HG03469 (cell line): ENCODE measurements around the gene SMIM45.

ENCODE experiments used
- ATAC-seq: cut with Tn5 transposase; IDR thresholded peaks from one replicate; pipeline ENCODE4 v1.9.1; 2021; ENCODE audit warnings: mild to moderate bottlenecking, moderate library complexity, moderate number of reproducible peaks; ENCODE audit not compliant: unreplicated experiment

Gene SMIM45

DNA sequence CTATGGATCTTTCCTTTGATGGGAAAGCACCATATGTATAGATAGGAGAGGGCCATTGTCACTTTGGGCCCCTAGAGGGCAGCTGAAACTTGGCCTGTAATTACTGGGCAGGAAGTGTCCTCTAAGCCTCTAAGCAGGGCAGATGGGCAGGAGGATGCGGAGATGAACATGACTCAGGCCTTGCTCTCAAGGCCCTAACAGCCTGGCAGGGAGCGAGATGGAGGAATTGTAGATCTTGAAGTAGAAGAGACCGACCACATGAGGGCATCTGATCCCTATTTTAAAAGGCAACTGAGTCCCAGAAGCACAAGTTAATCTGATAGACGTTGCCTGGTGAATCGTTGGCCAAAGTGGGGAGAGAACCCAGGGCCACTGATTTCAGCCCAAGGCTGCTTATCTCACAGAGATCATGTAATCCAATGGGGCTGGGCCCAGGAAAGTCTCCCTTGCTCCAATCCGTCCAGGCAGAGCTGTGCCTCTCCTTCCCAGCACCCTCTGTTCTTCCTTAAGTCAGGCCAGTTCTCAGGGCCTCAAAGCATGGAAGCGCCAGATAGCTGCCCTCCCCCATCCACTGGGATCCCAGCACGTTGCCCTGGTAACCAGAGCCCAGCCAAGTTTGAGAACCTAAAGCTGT lies 14.8 kb downstream of the SMIM45 start:
- ATAC-seq, result no peak

DNA sequence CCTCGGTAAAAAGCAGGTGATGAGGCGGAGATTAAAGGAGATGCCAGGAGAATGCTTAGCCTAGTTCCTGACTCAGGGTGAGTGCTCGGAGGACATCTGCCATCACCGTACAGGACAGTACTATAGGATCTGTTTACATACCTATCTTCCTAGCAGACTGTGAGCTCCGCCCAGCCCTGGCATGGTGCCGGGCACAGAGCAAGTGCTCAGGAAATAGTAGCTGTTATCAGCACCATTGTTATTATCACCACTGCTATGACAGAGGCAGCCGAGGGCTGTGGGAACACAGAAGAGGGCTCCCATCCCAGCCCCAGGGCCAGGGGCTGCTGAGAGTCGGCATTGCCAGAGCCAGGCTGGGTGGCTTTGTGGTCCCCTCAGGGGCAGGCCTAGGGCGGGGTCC lies 16.7 kb downstream of the SMIM45 start:
- no peak for ATAC-seq

DNA sequence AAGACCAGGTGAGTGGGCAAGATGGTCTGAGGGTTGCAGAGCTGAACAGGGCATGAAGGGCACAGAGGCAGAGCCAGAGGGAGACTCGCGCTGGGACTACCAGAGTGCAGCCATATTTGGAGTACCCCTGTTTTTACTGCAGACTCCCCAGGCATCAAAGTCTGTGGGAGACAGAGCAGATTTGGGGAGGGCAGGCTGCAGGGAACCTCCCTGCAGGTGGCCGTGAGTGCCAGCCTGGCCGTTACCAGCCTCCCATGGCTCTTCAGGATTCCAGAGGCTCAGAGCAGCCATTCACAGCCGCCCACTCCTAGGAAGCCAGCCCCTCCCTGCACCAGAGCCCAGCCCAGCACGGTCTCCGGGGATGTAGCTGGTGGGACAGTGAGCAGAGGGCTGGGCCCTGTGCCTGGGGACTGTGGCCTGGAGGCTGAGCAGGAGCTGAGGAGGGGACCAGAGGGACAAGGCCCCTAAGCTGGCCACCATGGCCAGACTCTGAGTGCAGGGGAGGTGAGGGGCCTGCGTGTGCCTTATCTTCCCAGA lies 17.2 kb downstream of the SMIM45 start, which contains the start of gene SEPTIN3:
TSS of gene SEPTIN3 (plus strand) at position 334 of the 537 bp plus-strand sequence. CDS start 2,050 bp downstream, outside the sequence.
- no peak for ATAC-seq

DNA sequence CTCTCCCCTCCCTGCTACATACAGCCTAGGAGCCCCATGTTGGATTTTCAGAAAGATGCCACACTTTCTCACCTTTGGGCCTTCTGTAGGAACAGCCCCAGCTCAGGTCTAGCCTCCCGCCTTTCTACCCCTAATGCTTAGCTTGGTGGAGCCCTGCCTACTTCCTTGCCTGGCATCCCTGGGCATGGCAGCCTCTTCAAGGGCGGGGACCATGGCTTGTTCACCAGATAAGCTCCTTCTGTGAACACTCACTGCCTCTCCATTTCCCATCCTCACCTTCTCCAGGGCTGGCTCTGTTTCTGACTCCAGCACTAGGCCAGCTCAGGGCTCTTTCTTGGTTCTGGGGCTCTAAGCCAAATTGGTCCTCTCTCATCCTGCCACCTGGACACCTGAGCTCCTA lies 18.7 kb downstream of the SMIM45 start:
- no peak for ATAC-seq

DNA sequence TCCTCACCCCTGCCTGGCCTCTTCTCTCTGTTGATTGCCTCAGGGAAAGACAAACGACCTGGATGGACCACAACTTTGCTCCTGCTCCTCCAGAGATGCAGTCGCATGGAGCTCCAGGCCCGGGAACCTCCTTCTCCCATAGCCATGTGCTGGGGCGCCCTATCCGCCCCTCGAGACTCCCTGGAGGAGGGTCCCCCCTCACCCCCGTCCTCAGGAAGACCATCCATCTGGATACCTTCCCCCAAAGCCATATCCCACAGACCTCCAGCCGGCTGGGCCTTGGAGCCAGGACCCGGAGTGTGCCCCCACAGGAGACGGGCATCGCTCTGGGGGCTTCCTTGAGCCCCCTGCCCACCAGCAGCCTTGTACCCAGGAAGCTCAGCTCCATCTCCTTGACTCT lies 19.5 kb downstream of the SMIM45 start:
- no peak for ATAC-seq

DNA sequence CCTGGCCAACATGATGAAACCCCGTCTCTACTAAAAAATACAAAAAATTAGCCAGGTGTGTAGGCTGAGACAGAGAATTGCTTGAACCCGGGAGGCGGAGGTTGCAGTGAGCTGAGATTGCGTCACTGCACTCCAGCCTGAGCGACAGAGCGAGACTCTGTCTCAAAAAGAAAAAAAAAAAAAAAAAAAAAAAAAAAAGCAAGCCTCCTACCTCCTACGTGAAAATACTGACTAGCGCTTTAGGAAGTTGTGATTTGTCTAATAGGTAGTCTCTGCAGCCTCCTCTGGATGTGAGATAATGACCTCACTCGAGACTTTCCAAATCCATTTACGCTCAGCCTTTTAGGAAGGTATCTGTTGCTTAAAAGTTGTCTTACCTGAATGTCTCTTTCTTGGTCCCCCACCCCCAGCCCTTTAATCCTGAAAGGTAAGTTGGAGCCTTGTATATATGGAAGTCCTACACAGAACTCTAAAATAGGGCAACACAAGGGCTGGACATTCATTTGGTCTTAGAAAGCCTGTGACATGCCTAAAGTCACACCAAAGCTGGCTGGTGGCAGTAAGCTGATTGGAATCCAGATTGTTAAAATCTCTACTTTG lies 22.8 kb downstream of the SMIM45 start:
- ATAC-seq, result no peak

DNA sequence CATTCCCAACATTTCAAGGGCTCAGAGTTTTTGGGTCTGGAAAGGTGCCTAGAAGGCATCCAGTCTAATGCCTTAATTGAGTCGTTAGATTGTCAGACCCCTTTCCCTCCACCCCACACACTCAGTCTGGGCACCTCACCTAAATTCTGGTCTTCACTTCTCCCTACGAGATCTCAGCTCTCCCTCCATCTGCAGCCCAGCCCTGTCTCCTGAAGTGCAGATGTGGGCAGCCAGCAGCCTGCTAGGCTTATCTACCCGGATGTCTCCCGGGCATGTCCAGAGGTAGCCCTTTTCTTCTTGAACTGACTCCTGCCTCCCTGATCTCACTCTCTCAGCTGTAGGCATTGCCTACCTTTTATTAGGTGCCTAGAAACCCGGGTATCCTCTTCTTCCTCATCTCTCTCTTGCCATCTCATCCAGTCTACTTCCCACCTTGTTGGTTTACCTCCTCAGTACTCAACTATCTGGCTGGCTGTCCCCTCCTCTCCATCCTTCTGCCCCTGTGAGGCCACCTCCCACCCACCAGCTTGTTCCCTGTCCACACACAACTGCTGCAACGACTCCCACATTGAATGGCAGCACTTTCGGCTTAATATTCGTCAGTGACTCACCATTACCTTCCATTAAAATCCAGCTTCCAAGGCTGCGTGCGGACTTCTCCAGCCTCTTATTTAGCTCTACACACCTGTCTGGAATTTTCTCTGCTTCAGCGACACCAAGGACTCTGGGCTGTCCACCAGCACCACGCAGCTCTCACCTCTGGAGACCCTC lies 23.5 kb downstream of the SMIM45 start:
- no peak for ATAC-seq

DNA sequence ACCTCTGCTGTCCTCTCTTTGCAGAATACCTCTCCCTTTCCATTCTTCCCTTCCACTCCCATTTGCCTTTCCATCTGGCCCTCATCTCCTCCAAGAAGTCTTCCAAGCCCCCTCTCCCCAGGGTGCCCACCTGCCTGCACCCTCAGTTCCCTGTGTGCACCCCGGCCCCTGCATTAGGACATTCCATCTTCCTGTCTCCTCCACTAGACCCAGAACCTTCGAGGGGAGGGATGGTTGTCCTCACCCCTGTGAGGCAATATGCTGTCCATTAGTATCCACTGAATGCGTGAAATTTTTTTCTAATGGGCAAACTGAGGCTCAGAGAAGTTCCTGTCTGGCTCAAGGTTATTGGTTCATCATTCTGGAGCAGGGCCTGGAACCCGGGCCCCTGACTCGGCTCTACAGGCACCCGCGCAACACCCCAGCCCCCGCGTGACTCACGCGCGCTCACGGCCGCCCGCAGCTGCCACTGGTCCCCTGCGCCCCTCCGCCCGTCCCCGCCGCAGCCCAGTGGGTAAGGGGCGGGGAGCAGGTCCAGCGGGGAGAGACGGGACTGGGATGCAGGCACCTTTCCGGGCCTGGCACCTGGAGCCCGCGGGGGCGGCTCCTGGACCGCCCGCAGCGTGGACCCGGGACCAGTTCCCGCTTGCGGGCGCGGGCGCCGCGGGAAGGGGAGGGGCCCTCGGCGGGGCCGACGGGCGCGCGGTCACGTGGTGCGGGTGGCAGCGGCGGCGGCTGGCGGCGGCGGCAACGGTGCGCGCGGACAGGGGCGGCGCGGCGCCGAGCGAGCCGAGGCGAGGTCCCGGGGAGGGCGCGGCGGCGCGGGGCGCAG lies 24.3 kb downstream of the SMIM45 start:
- ATAC-seq, result no peak

DNA sequence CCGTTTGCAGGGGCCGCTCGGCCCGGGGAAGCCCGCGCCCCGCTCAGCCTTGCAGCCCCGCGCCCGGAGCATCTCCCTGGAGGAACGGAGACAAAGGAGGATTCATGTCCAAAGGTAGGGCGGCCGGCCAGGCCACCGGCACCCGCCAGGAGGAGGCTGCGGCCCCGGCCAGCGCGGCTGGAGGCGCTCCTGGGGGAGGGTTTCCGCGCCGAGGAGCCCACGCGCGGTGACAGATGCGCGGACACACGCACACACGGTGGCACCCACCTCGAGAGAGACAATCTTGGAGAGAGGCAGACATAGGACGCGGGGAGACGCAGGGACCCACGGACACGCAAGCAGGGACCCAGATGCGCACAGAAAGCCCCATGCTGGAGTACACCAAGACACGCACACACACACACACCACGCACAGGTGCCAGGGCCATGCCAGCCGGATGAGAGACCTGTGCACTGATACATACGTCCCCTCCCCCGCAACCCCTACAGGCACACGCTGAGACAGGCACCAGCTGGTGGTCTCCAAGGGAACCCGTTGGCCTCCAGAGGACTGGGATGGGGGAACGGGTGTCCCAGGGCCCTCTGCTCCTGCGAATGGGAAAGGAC lies 25.1 kb downstream of the SMIM45 start:
- no peak for ATAC-seq

DNA sequence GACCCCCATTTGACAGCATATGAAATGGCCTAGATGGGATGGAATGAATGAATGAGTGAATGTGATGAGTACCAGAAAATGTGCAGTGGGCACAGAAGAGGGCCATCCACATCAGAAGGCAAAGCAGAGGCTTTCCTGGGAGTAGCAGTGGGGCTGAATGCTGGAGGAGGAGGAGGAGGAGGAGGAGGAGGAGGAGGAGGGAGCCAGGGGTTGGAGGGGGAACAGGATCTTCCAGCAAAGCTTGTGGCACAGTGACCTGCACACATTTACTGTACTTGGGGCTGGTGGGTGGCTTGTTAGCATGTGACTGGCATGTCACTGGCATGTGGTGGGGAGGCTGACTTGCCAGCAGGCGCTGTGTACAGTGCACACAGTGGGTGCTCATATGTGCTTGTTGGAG lies 26.8 kb downstream of the SMIM45 start:
- ATAC-seq, result no peak

DNA sequence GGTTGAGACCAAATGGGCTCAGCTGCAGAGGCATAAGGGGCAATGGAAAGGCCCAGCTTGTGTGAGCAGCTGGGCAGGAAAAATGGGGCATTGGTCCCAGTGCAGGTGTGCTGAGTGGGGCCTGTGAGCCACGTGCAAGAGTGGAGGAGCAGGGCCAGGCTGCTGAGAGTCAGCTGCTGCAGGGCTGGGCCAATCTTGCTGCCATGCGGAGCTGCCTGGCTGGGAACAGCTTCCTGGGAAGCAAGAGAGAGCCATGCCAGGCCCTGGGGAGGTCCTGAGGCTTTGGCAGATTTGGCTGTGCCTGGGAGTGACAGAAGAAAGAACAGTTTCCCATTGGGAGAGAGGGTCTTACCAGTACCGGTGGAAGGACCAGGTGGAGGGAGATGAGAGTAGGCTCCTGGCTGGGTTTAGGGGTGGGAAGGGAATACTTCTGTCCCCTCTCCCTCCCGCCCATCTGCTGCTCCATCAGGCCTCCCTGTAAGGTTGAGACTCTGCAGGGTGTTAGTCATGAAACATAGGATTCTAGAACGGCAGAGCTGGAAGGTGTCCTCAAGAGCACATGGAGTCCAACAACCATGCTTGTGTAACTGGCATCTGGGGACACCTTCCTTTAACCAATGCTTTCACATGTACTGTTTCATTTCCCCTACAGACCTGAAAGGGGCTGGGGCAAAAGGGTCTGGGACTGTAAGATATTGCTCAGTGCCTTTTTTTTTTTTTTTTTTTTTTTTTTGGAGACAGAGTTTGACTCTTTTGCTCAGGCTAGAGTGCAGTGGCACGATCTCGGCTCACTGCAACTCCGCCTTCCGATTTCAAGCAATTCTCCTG lies 27.7 kb downstream of the SMIM45 start:
- ATAC-seq, result no peak

DNA sequence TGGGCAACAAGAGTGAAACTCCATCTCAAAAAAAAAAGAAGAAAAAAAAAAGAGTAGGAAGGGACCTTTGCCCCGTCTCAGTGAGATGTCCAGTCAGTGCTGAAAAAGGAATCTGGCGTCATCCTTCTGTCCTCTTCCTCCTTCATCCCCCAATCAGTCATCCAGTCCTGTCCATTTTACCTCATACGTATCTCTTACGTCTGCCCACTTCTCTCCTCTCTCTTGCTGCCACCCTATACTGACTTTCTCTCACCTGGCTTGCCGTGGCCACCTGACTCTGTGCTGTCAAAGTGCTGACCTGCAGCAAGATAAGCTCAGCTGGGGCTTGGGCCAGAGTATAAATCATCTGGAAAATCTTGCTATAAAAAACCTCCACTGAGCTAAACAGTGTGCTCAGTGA lies 30.9 kb downstream of the SMIM45 start:
- ATAC-seq, result no peak

DNA sequence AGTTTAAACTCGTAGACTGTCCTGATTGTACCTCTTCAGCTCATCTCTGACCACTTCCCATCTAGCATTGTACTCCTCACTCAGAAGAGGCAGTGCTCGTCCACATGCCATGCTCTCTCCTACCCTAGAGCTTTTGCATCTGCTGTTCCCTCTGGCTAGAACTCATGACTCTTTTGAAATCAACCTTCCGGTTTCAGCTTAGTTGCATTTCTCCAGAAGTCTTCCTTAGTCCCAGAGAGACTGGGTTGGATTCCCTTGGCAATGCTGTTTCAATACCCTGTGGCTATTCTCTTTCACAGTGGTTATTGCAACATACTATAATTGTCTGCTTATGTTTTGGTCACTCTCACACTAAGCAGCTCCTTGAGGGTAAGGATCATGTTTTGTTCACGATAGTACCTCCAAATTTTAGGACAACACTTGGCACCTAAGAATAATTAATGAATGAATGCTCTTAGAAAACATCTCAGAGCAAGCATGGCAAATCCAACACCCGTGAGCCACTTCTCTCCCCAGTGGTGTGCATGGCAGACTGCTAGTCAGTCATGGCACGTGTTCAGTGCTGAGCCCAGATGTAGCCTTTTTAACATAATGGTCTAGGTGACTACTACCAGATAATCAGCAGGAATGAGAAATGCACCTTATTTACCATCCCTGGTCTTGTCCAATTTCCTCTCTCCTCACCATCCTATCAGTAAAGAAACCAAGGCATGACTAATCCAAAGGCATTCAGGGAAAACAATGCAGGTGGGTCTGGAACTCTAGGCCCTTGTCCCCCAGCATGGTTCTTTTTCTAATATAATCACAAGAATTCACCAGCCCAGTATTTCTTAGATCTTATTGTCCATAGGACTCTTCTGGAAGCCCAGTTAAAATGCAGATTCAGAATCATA lies 31.8 kb downstream of the SMIM45 start:
- ATAC-seq, result no peak

DNA sequence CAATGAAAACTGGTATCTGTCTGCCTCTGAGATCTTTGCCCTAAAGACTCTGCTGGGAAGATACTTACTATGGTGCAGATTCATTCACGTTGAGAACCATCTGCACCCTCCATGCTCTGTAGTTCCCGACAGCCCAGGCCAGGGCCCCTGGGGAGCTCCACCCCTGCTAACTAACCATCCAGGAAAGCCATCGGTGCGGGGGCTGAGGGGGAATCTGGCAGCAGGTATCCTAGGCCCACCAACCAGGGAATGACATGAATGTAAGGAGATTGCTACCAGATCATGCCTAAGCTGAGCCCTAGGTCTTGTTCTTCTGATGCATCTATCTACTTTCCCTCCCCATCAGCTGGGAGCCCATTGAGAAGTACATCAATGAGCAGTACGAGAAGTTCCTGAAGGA lies 35.3 kb downstream of the SMIM45 start:
- no peak for ATAC-seq

DNA sequence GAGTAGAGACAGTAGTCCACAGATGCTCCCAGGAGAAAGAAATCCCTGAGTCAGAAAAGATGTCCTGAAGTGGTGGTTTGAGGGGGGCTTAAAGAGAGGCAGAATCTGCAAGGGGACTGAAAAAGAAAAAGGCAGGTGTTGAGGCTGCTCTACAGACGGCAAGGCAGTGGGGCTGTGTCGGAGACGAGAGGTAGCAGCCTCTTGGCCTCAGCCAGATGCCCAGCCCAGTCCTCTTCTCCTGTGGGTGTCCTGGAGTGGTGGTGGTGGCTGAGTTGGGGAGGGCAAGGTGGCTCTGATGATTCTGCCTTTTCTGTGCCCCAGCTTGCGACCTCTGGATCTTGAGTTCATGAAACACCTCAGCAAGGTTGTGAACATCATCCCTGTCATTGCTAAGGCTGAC lies 37.3 kb downstream of the SMIM45 start:
- ATAC-seq, result no peak

DNA sequence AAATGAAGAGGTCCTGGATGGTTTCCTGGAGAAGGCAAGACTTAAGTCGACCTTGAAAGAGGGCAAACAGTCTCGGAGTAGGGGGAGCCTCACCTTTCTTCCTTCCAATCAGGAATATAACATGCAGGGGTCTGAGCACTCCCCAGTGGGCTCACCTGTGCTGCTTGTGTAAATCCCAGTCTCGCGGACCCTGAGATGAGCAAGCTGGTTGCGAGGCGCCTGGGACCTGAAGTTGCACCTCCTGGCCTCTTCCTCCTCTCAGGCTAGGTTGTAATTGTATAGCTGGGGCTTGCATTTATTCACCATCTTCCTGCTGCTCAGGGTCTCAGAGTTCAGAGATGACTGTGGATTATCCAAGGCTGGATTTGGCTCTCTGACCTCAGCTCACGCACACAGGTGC lies 39.2 kb downstream of the SMIM45 start:
- ATAC-seq, result no peak

DNA sequence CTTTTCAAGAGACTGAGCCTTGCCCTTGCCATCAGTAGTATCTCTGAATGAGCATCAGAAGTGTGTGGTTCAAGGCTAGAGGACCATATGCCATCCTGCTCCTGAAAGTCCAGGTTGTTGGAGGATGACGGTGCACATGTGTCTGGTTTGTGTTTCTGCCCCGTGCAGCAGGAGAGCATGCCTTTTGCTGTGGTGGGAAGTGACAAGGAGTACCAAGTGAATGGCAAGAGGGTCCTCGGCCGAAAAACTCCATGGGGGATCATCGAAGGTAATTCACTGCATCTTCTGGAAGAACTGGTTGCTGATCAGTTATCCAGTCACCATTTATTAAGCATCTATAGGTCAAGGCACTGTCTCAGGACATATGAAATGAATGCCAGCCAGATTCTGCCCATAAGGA lies 40.5 kb downstream of the SMIM45 start:
- no peak for ATAC-seq

DNA sequence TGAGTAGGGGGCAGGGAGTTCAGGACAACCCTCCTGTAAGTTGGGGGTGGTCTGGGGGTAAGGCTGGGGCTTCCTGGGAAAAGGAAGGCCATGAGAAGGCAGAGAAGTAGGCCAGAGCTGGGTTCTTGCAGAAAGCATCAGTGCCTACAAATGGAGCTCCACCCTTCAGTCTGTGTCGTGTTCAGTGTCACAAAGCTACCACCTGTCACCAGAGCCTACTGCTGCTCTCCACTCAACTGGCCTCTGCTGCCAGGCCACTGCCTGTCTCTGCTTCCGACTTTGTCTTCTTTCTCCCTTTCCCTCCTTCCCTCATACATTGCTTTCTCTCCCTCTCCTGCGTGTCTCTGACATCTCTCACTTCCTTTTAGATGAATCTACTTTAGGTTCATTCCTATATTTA lies 43.3 kb downstream of the SMIM45 start:
- ATAC-seq, result no peak

DNA sequence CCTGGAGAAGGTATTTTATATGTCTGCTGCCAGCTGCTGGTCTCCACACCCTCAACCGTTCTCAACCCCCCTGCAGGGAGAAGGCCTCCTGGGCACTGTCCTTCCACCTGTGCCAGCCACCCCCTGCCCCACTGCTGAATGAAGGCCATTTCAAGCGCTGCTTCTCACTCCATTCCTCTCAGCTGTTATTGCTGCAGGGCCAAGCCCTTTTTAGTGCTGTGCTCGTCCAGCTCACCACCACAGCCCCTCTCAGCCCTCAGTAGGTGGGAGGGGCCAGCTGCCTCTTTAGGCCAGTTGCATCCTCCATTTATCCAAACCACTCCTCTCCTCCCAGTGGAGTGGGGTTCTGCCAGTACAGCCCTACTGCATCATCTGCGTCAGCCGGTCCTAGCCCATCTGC lies 44.9 kb downstream of the SMIM45 start:
- ATAC-seq, result no peak
